RPMI8226 (cell line): ENCODE data around the gene PBX4.

Experiments
- DNase-seq: peaks from one replicate; pipeline ENCODE4 v3.0.0-alpha.2; 2015

PBX4 gene

DNA sequence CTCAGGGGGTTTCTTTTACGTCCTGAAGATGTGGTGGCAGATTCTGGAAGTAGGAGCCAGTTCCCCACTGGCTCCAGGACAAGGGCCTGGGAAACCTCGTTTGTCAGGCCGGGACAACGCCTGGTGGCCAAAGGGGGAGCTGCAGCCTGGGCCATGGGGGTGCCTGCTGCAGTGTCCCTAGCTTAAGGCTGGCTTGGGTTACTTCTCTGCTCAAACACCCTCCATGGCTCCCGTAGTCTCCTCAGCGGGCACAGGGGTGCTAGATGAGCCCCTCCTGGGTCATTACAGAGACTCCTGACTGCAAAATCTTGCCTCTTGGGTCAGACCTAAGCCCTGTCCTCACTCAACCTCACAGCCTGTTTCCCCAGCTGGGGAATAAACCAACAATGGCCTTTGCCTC, 65.7 kb downstream of the PBX4 start:
- DNase-seq = peak; percentile 43

DNA sequence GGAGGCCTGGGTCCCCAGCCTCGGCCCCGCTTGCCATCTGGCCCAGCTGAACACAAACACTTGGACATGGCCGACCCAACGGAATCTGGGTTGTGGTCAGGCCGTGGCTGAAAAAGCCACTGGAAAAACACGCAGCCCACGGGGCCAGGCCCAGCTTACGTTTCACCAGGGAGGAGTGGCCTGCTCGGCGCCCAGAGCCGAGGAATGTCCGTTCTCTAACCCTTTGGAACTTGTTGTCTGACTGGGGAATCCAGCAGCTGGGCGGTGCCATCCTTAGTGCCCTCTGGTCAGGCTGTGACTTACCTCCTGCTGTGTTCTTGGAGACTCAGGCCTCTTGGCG, 66.7 kb downstream of the PBX4 start:
- DNase-seq = no peak

DNA sequence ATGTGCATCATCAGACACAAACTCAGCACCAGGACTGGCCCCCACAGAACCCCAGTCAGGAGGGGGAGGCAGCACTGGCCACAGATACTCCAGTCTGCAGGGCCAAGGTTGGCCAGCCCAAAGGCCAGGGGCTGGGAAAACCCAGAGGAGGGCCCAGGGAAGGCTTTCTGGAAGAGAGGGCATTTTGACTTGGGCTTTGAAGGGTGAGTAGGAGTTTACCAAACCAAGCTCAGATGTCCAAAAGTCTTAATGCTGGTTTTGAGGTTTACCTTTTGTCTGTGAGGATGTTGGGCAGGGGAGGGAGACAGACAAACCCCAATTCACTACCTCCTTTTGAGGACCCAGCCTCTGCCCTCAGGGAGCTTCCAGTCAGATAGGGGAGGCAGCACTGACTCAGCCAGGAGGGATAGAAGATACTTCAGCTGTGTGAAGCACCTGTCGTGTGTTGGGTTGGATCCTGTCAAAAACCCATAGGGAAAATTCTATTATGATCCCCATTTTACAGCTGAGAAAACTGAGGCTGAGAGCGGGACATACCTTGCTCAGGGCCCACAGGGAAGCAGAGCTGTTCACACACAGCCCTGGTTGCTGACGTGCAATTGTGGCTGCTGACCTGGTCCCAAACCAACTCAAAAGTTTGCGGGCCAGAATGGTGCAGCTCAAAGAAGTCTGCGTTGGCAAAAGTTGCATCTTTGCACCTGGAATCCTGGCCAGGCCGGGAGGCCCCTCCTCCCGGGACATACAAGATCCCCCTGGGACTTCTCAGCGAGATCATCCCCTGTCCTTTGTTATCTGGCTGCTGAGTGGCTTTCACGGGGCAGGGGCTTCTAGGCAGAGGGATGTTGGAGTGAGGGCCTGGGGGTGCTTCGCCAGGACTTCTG, 67.3 kb downstream of the PBX4 start:
- DNase-seq = peak; percentile 24

DNA sequence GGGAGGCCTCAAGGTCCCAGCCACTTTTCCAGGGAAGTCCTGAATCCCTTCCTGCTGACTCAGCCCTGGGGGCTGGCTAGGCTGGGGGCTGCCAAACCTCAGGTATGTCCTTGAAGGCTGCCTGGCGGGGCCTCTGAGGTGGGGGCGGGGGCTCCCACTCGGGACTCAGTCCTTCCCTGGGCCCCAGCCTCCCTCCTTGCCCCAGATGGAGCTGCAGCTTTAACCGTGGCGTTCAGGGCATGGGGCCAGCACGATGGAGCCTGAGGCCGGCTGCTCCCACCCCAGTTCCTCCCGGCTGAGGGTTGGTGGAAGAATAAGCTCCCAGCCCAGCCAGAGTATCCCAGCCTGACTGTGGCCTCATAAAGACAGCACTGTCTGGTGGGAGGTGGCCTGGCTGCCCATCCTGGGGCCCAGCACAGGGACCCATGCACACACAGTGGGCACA, 68.0 kb downstream of the PBX4 start:
- DNase-seq = no peak

DNA sequence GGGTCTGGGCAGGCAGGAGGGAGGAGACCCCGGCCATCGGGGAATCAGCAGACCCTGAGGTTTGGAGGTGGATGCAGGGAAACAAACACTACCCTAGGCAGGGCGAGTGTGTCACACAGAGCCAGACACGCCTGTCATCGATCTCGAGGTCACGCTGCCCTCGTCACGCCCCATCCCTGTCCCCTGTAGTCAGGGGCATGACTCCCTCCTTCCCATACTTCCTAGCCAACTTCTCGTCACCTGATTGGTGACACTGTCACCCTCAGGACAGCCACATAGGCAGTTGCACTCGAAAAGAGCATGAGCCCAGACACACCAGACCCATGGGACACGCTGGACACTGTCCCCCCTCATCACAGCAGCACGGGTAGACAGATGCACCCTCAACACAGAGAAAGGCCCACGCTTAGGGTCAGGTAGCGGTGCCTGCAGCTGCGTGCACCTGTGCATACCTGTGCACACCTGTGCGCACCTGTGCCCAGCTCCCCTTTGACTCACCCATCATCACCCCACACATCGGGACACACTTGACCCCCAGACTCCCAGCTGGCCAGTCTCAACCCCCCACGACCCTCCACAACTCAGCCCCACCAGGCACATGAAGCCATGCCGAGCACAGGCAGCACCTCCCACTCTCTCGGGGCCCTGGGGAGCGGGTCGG, 68.6 kb downstream of the PBX4 start:
- no peak for DNase-seq

DNA sequence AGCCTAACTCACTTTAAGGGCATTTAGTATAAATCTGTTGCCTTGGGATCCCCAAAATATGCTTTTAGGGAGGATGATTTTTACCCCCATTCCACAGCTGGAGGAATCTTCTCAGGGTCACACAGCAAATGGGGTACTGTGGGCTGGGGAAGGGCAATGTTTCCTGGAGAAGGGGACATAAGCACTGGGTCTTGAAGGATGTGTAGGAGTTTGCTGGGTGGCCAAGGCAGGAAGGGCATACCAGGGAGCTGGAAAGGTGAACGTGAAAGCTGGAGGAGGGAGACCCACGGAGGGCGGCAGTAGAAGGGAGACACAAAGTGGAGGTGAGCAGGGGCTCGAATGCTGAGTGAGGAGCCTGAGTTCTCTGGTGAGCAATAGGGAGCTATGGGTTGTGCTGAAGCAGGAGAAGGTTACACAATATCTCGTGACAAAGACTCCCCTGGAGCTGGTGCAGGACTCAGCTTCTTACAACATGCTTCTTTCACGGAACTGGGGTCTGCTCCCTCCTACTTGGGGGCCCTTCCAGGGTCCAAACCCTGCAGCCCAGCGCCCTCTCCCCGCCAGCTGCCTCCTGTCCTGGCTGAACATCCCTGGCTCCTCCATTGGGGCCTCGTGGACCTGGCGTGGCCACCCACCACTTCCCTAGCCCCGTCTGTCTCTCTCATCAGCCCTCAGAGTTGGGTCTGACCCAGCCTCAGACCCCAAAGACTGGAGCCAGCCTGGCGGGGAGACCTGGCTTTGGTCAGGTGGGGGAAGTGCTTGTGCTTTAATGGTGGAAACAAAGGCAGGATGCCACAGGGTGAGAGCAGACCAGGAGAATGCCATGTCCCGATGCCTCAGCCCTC, 69.3 kb downstream of the PBX4 start:
- no peak for DNase-seq

DNA sequence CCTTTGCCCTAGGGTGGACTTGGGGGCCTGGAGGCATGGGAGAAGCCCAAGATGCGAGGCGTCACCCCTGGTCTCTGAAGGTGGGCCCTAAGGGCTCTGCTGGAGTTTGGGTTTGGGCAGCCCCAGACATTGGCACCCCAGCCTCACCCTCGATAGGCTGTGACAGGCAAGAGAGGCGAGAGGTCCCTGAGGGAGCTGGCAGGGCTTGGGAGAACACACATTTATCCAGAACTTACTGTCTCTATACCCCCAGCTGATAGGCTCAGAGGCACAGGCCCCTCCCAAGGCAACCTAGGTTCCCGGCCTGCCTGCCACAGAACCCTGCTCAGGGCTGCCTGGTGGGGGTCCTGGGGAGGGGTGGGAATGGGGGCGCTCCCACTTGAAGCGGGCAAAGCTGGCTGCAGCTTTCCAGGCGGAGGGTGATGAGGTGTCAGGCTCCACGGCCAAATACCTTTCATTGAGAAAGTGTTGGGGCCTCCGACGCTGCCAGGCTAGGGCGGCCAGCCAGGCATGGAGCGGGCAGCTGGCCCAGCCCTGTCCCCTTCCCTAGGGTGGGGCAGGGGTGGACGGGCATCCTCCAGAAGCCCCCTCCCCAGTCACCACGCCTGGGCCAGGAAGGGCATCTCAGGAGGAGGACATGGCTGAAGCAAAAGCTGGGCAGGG, 70.7 kb downstream of the PBX4 start:
- no peak for DNase-seq

DNA sequence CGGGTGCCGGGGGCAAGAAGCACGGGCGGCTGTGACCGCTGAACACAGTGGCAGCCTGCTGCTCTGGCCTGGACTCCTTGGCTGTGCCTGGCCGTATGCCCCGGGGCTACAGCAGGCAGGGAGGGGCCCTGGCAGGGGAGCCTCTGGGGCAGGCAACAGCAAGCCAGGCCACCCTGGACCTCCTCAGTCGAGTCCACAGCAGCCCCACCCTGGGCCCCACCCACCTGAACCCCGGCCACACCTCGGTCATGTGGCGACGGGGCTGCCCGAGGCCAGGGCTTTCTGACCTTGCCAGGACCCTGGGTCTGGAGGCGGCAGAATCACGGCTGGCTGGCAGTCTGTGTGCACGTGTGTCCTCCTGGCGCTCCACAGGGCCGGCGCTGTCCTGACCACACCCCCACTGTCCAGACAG, 71.7 kb downstream of the PBX4 start:
- DNase-seq = no peak

DNA sequence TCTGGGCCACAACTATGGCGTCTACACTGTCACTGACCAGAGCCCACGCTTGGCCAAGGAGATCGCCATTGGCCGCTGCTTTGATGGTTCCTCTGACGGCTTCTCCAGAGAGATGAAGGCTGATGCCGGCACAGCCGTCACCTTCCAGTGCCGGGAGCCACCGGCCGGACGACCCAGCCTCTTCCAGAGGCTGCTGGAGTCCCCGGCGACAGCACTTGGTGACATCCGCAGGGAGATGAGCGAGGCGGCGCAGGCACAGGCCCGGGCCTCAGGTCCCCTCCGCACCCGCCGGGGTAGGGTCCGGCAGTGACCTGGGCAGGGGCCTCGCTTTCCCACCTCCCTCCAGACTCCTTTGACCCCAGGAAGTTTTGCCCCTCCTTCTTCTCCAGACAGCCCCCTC, 72.8 kb downstream of the PBX4 start:
- DNase-seq = no peak

DNA sequence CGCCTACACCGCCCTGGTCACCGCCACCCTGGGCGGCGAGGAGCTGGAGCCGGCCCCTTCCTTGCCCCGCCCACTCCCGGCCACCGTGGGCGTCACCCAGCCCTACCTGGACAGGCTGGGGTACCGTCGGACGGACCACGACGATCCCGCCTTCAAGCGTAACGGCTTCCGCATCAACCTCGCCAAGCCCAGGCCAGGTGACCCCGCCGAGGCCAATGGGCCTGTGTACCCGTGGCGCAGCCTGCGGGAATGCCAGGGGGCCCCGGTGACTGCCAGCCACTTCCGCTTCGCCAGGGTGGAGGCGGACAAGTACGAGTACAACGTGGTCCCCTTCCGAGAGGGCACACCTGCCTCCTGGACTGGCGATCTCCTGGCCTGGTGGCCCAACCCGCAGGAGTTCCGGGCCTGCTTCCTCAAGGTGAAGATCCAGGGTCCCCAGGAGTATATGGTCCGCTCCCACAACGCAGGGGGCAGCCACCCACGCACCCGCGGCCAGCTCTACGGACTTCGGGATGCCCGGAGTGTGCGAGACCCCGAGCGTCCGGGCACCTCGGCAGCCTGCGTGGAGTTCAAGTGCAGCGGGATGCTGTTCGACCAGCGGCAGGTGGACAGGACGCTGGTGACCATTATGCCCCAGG, 73.4 kb downstream of the PBX4 start:
- no peak for DNase-seq

DNA sequence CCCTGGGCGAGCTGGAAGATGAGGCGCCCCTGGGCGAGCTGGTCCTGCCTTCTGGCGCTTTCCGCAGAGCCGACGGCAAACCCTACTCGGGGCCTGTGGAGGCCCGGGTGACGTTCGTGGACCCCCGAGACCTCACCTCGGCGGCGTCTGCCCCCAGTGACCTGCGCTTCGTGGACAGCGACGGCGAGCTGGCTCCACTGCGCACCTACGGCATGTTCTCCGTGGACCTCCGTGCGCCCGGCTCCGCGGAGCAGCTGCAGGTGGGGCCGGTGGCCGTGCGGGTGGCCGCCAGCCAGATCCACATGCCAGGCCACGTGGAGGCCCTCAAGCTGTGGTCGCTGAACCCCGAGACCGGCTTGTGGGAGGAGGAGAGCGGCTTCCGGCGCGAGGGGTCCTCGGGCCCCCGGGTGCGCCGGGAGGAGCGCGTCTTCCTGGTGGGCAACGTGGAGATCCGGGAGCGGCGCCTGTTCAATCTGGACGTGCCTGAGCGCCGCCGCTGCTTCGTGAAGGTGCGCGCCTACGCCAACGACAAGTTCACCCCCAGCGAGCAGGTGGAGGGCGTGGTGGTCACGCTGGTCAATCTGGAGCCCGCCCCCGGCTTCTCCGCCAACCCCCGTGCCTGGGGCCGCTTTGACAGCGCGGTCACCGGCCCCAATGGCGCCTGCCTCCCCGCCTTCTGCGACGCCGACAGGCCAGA, 74.1 kb downstream of the PBX4 start:
- DNase-seq = no peak

DNA sequence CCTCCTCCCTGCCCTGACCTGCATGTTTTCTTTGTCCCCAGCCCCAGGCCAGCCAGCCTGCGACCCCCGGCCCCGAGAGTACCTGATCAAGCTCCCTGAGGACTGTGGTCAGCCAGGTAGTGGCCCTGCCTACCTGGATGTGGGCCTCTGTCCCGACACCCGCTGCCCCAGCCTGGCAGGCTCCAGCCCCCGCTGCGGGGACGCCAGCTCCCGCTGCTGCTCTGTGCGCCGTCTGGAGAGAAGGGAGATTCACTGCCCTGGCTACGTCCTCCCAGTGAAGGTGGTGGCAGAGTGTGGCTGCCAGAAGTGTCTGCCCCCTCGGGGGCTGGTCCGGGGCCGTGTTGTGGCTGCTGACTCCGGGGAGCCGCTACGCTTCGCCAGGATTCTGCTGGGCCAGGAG, 74.8 kb downstream of the PBX4 start:
- DNase-seq = no peak

DNA sequence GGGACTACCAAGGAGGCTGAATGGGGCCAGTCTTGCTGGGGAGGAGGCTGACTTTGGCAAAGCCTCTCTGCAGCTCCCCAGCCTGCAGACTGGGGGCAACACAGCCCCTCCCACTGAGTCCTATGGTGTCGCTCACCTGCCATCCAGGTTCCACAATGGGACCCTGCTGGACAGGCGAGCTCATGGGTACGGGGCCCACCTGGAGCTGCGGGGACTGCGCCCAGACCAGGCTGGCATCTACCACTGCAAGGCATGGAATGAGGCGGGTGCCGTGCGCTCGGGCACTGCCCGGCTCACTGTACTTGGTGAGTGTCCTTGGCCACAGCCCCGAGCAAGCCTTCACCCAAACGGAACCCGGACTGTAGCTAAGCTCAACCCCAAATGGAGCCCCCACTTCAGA, 75.4 kb downstream of the PBX4 start:
- no peak for DNase-seq

DNA sequence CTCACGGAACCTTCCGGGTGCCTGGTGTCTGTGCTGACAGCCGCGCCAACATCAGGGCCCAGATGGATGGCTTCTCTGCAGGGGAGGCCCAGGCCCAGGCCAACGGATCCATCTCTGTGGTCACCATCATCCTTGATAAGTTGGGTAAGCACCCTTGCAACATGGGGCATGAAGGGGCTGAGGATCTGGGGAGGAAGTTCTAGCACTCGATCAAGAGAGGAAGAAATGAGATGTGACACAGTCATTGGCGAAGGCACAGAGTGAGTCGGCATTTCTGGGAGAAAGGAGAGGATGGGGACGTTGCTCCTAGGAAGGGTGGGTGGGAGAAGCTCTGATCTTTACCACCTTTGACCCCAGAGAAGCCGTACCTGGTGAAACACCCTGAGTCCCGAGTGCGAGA, 76.0 kb downstream of the PBX4 start:
- DNase-seq = no peak

DNA sequence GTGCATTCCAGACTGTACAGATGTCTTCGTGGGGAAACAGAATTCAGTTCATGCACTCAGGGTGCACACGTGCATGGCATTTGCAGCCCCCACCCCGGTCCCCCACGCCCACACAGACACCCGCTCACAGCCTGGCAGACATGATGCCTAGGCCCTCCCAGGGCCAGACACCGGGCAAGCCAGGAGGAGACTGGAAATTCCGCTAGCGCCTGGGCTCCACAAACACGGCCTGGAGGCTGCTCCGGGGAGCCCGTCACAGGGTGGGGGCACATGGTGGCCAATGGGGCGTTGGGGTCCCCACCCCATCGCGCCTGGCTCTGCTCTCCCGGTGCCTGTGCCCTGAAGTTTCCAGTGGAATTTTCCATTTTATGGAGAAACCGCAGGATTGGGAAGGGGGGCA, 76.9 kb downstream of the PBX4 start:
- DNase-seq = no peak

DNA sequence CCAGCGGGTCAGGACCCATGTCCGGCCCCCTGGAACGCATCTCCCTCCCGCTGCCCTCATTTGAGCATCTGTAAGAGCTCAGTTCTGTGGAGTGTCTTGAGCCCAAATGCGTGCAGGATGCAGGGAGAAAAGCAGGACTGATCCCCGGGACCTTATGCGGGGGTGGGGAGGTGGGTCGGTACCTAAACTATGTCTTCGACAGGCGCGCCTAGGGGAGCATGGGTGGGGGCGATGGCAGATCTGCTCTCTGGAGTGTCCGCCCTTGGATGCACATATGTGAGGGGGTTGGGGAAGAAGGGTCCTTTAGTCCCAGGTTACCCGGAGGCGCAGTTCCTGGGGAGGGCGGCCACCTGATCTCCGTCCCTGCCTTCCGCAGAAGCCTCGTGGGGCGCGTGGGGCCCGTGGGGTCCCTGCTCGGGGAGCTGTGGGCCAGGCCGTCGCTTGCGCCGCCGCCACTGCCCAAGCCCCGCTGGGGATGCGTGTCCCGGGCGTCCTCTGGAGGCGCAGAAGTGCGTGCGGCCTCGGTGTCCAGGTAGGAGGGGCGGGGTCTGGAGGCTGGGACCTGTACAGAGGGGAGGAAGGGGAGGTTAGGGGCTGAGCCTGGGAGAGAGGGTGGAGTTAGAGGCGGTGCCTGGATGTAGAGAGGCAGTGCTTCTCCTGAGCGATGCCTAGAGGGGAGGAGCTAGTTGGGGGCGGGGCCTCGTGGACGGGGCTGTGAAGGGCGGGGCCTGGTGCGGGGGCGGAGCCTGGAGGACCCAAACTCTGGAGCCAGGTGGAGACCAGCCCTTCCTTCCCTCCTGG, 77.6 kb downstream of the PBX4 start:
- DNase-seq = peak; percentile 40

DNA sequence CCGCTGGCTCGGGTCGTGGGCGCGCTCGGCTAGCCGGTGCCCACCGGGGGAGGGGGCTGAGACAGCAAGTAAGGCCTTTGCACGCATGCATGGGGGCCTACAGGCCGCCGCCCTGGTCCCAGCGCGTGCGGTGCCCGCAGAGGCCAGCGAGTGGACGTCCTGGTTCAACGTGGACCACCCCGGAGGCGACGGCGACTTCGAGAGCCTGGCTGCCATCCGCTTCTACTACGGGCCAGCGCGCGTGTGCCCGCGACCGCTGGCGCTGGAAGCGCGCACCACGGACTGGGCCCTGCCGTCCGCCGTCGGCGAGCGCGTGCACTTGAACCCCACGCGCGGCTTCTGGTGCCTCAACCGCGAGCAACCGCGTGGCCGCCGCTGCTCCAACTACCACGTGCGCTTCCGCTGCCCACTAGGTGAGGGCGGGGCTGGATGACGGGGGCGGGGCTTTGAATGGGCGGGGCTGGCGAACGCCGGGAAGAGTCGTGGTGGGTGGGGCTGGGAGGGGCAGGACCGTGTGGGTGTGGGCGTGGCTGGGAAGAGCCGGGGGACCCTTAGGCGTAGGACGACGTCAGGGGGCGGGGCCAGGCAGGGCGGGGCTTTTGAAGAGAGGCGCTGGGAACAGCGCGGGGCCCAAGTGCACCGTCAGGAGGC, 78.3 kb downstream of the PBX4 start:
- DNase-seq = peak; percentile 25

DNA sequence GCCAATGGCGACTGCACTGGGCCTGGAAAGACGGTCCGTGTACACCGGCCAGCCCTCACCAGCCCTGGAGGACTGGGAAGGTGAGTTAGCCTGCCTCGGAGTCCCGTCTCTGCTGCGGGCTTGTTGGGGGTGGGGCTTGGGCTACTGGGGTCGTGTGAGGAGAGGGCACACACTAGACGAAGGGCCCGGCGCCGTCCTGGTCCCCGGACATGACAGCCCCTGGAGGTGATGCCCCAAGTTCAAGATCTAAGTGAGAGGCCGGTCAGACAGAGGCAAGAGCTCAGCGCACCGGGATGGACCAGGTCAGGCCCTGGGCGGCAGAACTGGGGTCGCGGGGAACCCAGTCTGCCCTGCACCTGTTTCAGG, 78.8 kb downstream of the PBX4 start:
- DNase-seq = no peak

DNA sequence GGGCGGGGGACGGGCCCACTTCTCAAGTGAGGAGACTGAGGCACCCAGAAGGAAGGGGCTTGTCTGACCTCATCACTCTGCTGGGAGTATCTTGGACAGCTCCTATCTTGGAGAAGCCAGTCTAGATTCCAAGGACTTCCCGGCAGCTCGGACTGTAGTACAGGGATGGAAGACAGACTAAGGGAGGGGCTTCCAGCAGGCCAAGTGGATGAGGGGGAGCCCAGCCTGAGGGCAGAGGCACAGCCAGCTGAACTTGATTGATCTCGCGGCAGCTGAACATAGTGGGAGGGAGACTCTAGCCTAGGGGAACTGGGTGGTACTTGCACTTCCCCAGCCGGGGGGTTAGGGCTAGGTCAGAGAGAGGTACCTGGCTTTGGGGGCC, 79.7 kb downstream of the PBX4 start:
- no peak for DNase-seq

DNA sequence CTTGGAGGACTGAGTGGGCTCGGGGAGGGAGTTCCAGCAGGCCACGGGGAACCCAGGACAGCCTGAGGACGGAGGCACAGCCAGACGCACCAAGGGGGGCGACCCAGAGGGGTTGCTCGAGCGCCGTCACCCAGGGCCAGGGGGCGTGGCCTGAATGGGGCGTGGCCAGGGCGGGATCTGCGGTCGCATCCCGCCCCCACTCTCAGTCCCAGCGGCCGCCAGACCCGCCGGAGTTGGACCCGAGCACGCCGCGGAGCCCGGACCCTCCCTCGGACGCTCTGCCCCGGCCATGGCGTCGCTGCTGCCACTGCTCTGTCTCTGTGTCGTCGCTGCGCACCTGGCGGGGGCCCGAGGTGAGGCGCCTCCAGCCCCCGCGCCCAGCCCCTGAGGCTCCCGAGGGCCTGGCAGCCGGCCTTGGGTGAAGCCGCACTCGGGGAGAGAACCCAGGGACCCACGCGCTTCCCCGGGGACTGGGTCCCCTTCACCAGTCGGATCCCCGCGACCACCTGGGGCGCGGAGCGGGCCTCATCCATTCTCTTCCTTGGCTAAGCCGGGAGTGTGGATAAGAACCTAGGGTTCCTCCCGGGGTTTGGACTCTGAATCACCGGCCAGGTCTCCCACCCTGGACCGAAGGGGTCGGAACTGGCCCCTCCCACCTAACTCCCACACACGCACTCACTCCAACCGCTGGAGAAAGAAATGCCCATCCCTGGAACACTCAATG, 80.3 kb downstream of the PBX4 start, which contains the start of gene CILP2:
TSS of gene CILP2 (plus strand) at position 205 of the 724 bp plus-strand sequence. CDS start at position 290, 85 bp downstream.
- no peak for DNase-seq
